NCI-H1930 (cell line): ENCODE results near the gene TAPT1.
"Not testable (repeated sequence)": the region's sequence is repeated elsewhere in the genome, so short reads cannot be mapped to it uniquely, and the experiment has no call there.

Experiments used
- DNase-seq, 2 experiments: peaks; one replicate each; lab custom pipeline; 2025; lab: John Stamatoyannopoulos, UW

TAPT1 gene

GRCh38 chr4:16171831-16172230, 54.4 kb downstream of the TAPT1 start:
- no peak for DNase-seq

- DNase-seq, result no peak
Observed at GRCh38 chr4:16169490-16169889, 56.8 kb downstream of the TAPT1 start.

GRCh38 chr4:16168710-16169388, 57.4 kb downstream of the TAPT1 start:
- no peak for DNase-seq

- no peak for DNase-seq
Observed at GRCh38 chr4:16168144-16168543, 58.1 kb downstream of the TAPT1 start.

GRCh38 chr4:16165931-16166330, 60.3 kb downstream of the TAPT1 start:
- no peak for DNase-seq

- DNase-seq, result no peak
Observed at GRCh38 chr4:16162891-16163290, 63.4 kb downstream of the TAPT1 start.

GRCh38 chr4:16161851-16162408, 64.3 kb downstream of the TAPT1 start:
- no peak for DNase-seq

GRCh38 chr4:16160457-16160856, 65.8 kb downstream of the TAPT1 start:
- no peak for DNase-seq

- DNase-seq, result no peak
Observed at GRCh38 chr4:16159286-16159685, 67.0 kb downstream of the TAPT1 start.

GRCh38 chr4:16158504-16158852, 67.8 kb downstream of the TAPT1 start:
- no peak for DNase-seq

GRCh38 chr4:16157609-16158503, 68.4 kb downstream of the TAPT1 start:
- no peak for DNase-seq

- DNase-seq, result no peak
Observed at GRCh38 chr4:16155528-16156169, 70.6 kb downstream of the TAPT1 start.

- no peak for DNase-seq
Observed at GRCh38 chr4:16154451-16154850, 71.8 kb downstream of the TAPT1 start.

- DNase-seq, result no peak
Observed at GRCh38 chr4:16150716-16151115, 75.6 kb downstream of the TAPT1 start.

GRCh38 chr4:16144913-16145312, 81.4 kb downstream of the TAPT1 start:
- not testable (repeated sequence) for DNase-seq

- no peak for DNase-seq
Observed at GRCh38 chr4:16142598-16143310, 83.5 kb downstream of the TAPT1 start.

- DNase-seq, result no peak
Observed at GRCh38 chr4:16140879-16141249, 85.4 kb downstream of the TAPT1 start.

- no peak for DNase-seq
Observed at GRCh38 chr4:16140231-16140878, 85.9 kb downstream of the TAPT1 start.

GRCh38 chr4:16139066-16139945, 87.0 kb downstream of the TAPT1 start:
- no peak for DNase-seq

- no peak for DNase-seq
Observed at GRCh38 chr4:16136827-16137226, 89.4 kb downstream of the TAPT1 start.
